IMR-90 (cell line): Measurements from ENCODE around the gene SOX6. TPM values are rescaled to one million over a fixed set of nuclear protein-coding genes. Genes with fewer than 3 reads are reported as not detected.
A peak's percentile ranks its signal among the peaks of the same experiment; 100 is the strongest.

Experiments
- ATAC-seq: fragments of 200-7000 bp; cut with Tn5 transposase; 2 replicates; pipeline ENCODE4 v1.9.1; 2020; ENCODE audit warnings: low read depth, mild to moderate bottlenecking, moderate library complexity
- BruUV-seq: library from RNA; stranded (reverse); fragments of 400-500 nt; replicated peaks from 2 replicates; lab custom pipeline; 2021; lab: Mats Ljungman, UMichigan
- CTCF ChIA-PET: fragments of 300-600 bp; formaldehyde crosslinking; extraction: SDS; loops from one replicate; lab custom pipeline; 2021; ENCODE audit warnings: antibody characterized with exemption; lab: Yijun Ruan, JAX
- POLR2A ChIA-PET: fragments of 300-600 bp; sonication (Branson Sonifier 250); formaldehyde crosslinking; loops from one replicate; lab custom pipeline; 2022; ENCODE audit warnings: antibody characterized with exemption; ENCODE audit not compliant: unreplicated experiment; lab: Charles Lee
- DNase-seq: peaks from one replicate; pipeline ENCODE4 v3.0.0; 2013
- H2AFZ ChIP-seq: replicated peaks from 2 replicates; pipeline ENCODE3; 2013; ENCODE audit warnings: low read length, mild to moderate bottlenecking; ENCODE audit not compliant: poor library complexity
- H2AK5ac ChIP-seq: 2 replicates; pipeline ENCODE4 v1.6.1; 2013; ENCODE audit warnings: low read depth, low read length, inconsistent platforms
- H2AK9ac ChIP-seq: replicated peaks from 2 replicates; pipeline ENCODE3; 2013; ENCODE audit warnings: mild to moderate bottlenecking, low read depth, low read length, moderate library complexity; ENCODE audit not compliant: poor library complexity
- H2BK120ac ChIP-seq: 2 replicates; pipeline ENCODE4 v1.6.1; 2013; ENCODE audit warnings: low read depth, low read length, inconsistent platforms
- H2BK15ac ChIP-seq: 3 replicates; pipeline ENCODE4 v1.6.1; 2013; ENCODE audit warnings: low read depth, low read length, inconsistent platforms
- H2BK20ac ChIP-seq: 2 replicates; pipeline ENCODE4 v1.6.1; 2013; ENCODE audit warnings: low read depth, mild to moderate bottlenecking, inconsistent platforms, low read length, moderate library complexity
- H2BK5ac ChIP-seq: 2 replicates; pipeline ENCODE4 v1.6.1; 2013; ENCODE audit warnings: mild to moderate bottlenecking, low read depth, low read length, inconsistent platforms; ENCODE audit not compliant: poor library complexity, severe bottlenecking
- H3K14ac ChIP-seq: replicated peaks from 2 replicates; pipeline ENCODE4 v1.6.1; 2013; ENCODE audit warnings: low read depth, low read length, inconsistent platforms
- H3K18ac ChIP-seq: 2 replicates; pipeline ENCODE4 v1.6.1; 2013; ENCODE audit warnings: low read depth, low read length, control low read depth
- H3K23ac ChIP-seq: 2 replicates; pipeline ENCODE4 v1.6.1; 2013; ENCODE audit warnings: low read depth, low read length, inconsistent platforms
- H3K27ac ChIP-seq: 2 replicates; pipeline ENCODE4 v1.5.1; 2013; ENCODE audit warnings: mild to moderate bottlenecking, control low read depth, low read length; ENCODE audit not compliant: insufficient read depth
- H3K27me3 ChIP-seq: 2 replicates; pipeline ENCODE4 v1.6.1; 2013; ENCODE audit warnings: low read length; ENCODE audit not compliant: control insufficient read depth, insufficient read depth
- H3K36me3 ChIP-seq: 2 replicates; pipeline ENCODE4 v1.6.1; 2013; ENCODE audit warnings: low read length, mixed read lengths; ENCODE audit not compliant: control insufficient read depth, insufficient read depth
- H3K4ac ChIP-seq: 2 replicates; pipeline ENCODE4 v1.6.1; 2013; ENCODE audit warnings: low read depth, low read length, inconsistent platforms
- H3K4me1 ChIP-seq: 2 replicates; pipeline ENCODE4 v1.6.1; 2013; ENCODE audit warnings: low read length, mixed read lengths; ENCODE audit not compliant: control insufficient read depth, insufficient read depth
- H3K4me2 ChIP-seq: 2 replicates; pipeline ENCODE4 v1.6.1; 2013; ENCODE audit warnings: low read depth, mild to moderate bottlenecking, control low read depth, low read length, moderate library complexity
- H3K4me3 ChIP-seq: 2 replicates; pipeline ENCODE4 v1.5.1; 2013; ENCODE audit warnings: low read depth, mild to moderate bottlenecking, control low read depth, low read length, moderate library complexity; ENCODE audit not compliant: insufficient read depth
- H3K56ac ChIP-seq: 2 replicates; pipeline ENCODE4 v1.6.1; 2013; ENCODE audit warnings: low read length, inconsistent platforms; ENCODE audit not compliant: insufficient read depth; ENCODE audit errors: extremely low read depth
- H3K79me1 ChIP-seq, 2 experiments: 2 replicates each; pipeline ENCODE4 v1.6.1; 2013; ENCODE audit warnings: low read length in 2 of 2, inconsistent platforms in 1 of 2, low read depth in 1 of 2
- H3K9ac ChIP-seq: 2 replicates; pipeline ENCODE4 v1.6.1; 2013; ENCODE audit warnings: low read depth, low read length, control low read depth
- H3K9me1 ChIP-seq: 2 replicates; pipeline ENCODE4 v1.6.1; 2013; ENCODE audit warnings: low read length, inconsistent platforms; ENCODE audit not compliant: insufficient read depth
- H3K9me3 ChIP-seq: 2 replicates; pipeline ENCODE4 v1.6.1; 2013; ENCODE audit warnings: low read length; ENCODE audit not compliant: control insufficient read depth, insufficient read depth
- H4K20me1 ChIP-seq: 2 replicates; pipeline ENCODE4 v1.6.1; 2013; ENCODE audit warnings: low read length, inconsistent platforms; ENCODE audit not compliant: insufficient read depth
- H4K5ac ChIP-seq: 2 replicates; pipeline ENCODE4 v1.6.1; 2013; ENCODE audit warnings: mild to moderate bottlenecking, low read depth, low read length, control low read depth
- H4K8ac ChIP-seq, 2 experiments: 2 replicates each; pipeline ENCODE4 v1.6.1; 2013; ENCODE audit warnings: low read depth in 2 of 2, low read length in 2 of 2, control low read depth in 1 of 2, inconsistent platforms in 1 of 2
- H4K91ac ChIP-seq: 2 replicates; pipeline ENCODE4 v1.6.1; 2013; ENCODE audit warnings: low read depth, low read length, inconsistent platforms; ENCODE audit not compliant: insufficient read depth
- CEBPB ChIP-seq: IDR thresholded peaks from 2 replicates; pipeline ENCODE4 v1.6.1; 2012; ENCODE audit warnings: low read depth, low read length, improper control_type of control experiment
- CHD1 ChIP-seq: IDR thresholded peaks from 2 replicates; pipeline ENCODE4 v1.6.1; 2012; ENCODE audit warnings: low read depth, low read length, improper control_type of control experiment
- CTCF ChIP-seq: conservative IDR thresholded peaks from 2 replicates; pipeline ENCODE4 v1.5.1; 2012; ENCODE audit warnings: mild to moderate bottlenecking, low read depth, low read length, improper control_type of control experiment
- MXI1 ChIP-seq: IDR thresholded peaks from 2 replicates; pipeline ENCODE4 v1.6.1; 2012; ENCODE audit warnings: low read depth, mild to moderate bottlenecking, low read length, moderate library complexity, borderline replicate concordance
- SMC3 ChIP-seq: fragments of 150-350 bp; IDR thresholded peaks from 2 replicates; pipeline ENCODE4 v1.6.1; 2016; ENCODE audit warnings: low read depth, mild to moderate bottlenecking, antibody characterized with exemption, low read length, moderate library complexity
- WGBS, 2 experiments: methylation state at CpG; one replicate each; pipeline versions ENCODE4 v1.1.5 to v1.1.7; 2013; ENCODE audit warnings: missing lambda C conversion rate in 2 of 2; ENCODE audit not compliant: insufficient read length in 1 of 2; ENCODE audit errors: extremely low coverage in 2 of 2; 5-methylcytosine and 5-hydroxymethylcytosine counted together
- dilution Hi-C: fragments of 300-500 bp; cut with HindIII; formaldehyde crosslinking; loops from one replicate; pipeline ENCODE4 v1.14.3; 2018; ENCODE audit warnings: low sequenced_read_pairs; ENCODE audit not compliant: unreplicated experiment
- in situ Hi-C: fragments of 300-500 bp; cut with MboI; formaldehyde crosslinking; loops from 3 replicates; pipeline ENCODE4 v1.14.3; 2019; ENCODE audit warnings: low sequenced_read_pairs, inconsistent platforms, mixed read lengths
- intact Hi-C: fragments of 100-400 bp; cut with micrococcal nuclease; formaldehyde crosslinking; loops from 2 replicates; pipeline ENCODE4 v1.10.0; 2022
- polyA plus RNA-seq, 3 experiments: library from polyadenylated mRNA; depleted of rRNA; stranded (reverse); fragments of >200 nt; gene quantifications; 2 replicates each; pipeline ENCODE4 v1.2.3, GENCODE V29; 2012; ENCODE audit warnings: low replicate concordance in 1 of 3
- total RNA-seq: library from RNA; depleted of rRNA; stranded (reverse); fragments of >200 nt; gene quantifications from 2 replicates; pipeline ENCODE4 v1.2.3, GENCODE V29; 2012

SOX6 gene
- total and polyA plus RNA-seq, 2 of the 4 experiments (the other 2 are of a cell fraction), result 1.7 to 7.7 TPM

- DNase-seq, result no peak
- H3K4me3 ChIP-seq, result no peak overlapping the region
- H4K5ac ChIP-seq, result peak overlapping the region; percentile 81
- peak overlapping the region; percentile 31; the same call in 1 of the 2 replicates for H4K91ac ChIP-seq
- H3K14ac ChIP-seq, result no peak overlapping the region
- BruUV-seq, result no TSS peak
- no peak for ATAC-seq
- peaks cover 3% of the 10 kb centered on the region; the same call in 1 of the 2 replicates for H3K9me1 ChIP-seq
- H3K36me3 ChIP-seq, result no peaks in the 10 kb centered on the region
- H2BK120ac ChIP-seq, result 0 out of 2 replicates have a peak overlapping the region, but pooled peaks have one; percentile 22
- H3K4me1 ChIP-seq, result peaks cover 9% of the 10 kb centered on the region
- H2BK20ac ChIP-seq, result no peak overlapping the region; the same call in 1 of the 2 replicates
- peak overlapping the region; percentile 30; the same call in 1 of the 2 replicates for H3K4ac ChIP-seq
- H3K23ac ChIP-seq, result no peak overlapping the region
- TF ChIP-seq CHD1 (no peak), SMC3 (no peak), CTCF (no peak), MXI1 (no peak), CEBPB (no peak)
- H3K79me1 ChIP-seq, result no peaks in the 10 kb centered on the region
- no peak overlapping the region for H3K4me2 ChIP-seq
- in situ Hi-C loops, result no loop called here
- H3K9me3 ChIP-seq, result no peaks in the 10 kb centered on the region
- peak overlapping the region; percentile 86; the same call in 1 of the 2 replicates for H3K27ac ChIP-seq
- no peaks in the 10 kb centered on the region for H3K27me3 ChIP-seq
- no peak overlapping the region for H3K9ac ChIP-seq
- peak overlapping the region; percentile 88 for H3K18ac ChIP-seq
- peak overlapping the region; percentile 66; the same call in 1 of the 2 replicates for H2AK5ac ChIP-seq
- intact Hi-C loops, result no loop called here
- H2AFZ ChIP-seq, result no peak overlapping the region
- no peak overlapping the region for H2AK9ac ChIP-seq
- ChIA-PET POLR2A (no interaction called here), CTCF (interaction anchor here (0.7 to 1.3 kb wide), 2 partner anchors 10 to 170 kb away, joined by 3 to 4 read pairs; no protein-coding TSS in a partner anchor)
- WGBS, 2 experiments, result 100% methylated on average over 1 of the region's 1 CpG; no CpG with 5 or more reads in 1 of the 2 experiments
- H4K8ac ChIP-seq, result peak overlapping the region in 1 of 2 experiments; percentile 49; a peak in 1 of 4 replicates
- H2BK5ac ChIP-seq, result peak overlapping the region; percentile 21
- H4K20me1 ChIP-seq, result no peaks in the 10 kb centered on the region
- dilution Hi-C loops, result no loop called here
- H3K56ac ChIP-seq, result no peak overlapping the region
- H2BK15ac ChIP-seq, result peak overlapping the region; percentile 44; the same call in 1 of the 3 replicates
Observed at GRCh38 chr11:16002942-16003341, 353.4 kb downstream of the SOX6 start.
